Measurements from ENCODE around the gene RTP3.
"Not testable (repeated sequence)": the region's sequence is repeated elsewhere in the genome, so short reads cannot be mapped to it uniquely, and the experiment has no call there.

RTP3 gene

DNA sequence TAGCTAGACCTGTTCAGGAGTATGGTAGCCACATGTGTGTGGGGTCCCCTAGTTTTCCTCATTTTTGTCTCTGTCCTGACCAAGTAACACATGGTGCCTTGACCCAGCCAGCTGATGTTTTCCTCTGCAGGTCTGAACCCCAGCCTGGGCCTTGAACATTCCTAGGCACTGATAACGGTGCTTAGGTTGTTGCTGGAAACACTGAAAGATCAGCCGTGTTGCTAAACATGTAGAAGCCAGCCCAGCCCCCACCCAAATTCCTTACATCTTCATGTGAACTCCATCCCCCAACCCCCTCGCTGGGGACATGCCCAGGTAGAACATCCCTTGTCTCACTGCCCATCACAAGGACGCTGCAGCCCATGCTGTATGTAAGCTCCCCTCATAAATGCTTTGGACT is 18.7 kb downstream of the RTP3 start:
- Histone ChIP-seq H3K36me3 (ENCODE audit: control insufficient read depth, insufficient read depth, low read length) (no peaks in the 10 kb centered on the region), H3K27me3 (replicated peaks; ENCODE audit: control insufficient read depth, insufficient read depth, low read length, poor library complexity, severe bottlenecking) (no peaks in the 10 kb centered on the region), H3K27ac (ENCODE audit: insufficient read depth, low read length, poor library complexity, severe bottlenecking) (no peak overlapping the region), H3K4me3 (ENCODE audit: insufficient read depth, low read depth, low read length, poor library complexity, severe bottlenecking) (no peak overlapping the region), H3K4me1 (ENCODE audit: control insufficient read depth, insufficient read depth, low read length, poor library complexity, severe bottlenecking) (no peaks in the 10 kb centered on the region), H3K9me3 (ENCODE audit: control insufficient read depth, low read length) (no peaks in the 10 kb centered on the region)
- DNase-seq = no peak

DNA sequence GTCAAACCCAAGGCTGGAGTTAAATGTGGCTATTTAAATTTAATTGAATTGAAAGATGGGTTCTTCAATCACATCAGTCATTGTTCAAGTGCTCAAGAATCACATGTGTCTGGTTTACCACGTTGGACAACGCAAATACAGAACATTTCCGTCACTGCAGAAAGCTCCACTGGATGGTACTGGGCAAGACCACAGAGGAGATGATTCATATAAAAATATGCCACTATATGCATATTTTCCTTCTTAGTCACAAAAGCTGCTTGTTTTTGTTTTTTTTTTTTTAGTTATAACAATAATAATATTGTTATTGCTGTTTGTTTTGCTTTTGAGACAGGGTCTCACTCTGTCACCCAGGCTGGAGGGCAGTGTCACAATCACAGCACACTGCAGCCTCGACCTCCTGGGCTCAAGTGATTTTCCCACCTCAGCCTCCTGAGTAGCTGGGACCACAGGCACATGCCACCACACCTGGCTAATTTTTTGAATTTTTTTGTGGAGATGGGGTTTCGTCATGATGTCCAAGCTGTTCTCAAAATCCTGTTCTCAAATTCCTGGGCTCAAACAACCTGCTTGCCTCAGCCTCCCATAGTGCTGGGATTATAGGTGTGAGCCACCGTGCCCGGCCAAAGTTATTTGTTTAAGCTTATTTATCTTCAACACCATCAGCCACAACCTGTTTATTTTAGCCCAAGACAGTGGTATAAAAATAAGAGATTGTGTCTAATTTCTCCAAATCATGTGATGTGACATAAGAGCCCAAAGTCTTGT is 19.4 kb downstream of the RTP3 start:
- no peaks in the 10 kb centered on the region for H3K36me3 ChIP-seq (ENCODE audit: control insufficient read depth, insufficient read depth, low read length)
- DNase-seq = no peak
- H3K27ac ChIP-seq (ENCODE audit: insufficient read depth, low read length, poor library complexity, severe bottlenecking) = no peak overlapping the region
- no peak overlapping the region for H3K4me3 ChIP-seq (ENCODE audit: insufficient read depth, low read depth, low read length, poor library complexity, severe bottlenecking)
- no peaks in the 10 kb centered on the region for H3K9me3 ChIP-seq (ENCODE audit: control insufficient read depth, low read length)
- no peaks in the 10 kb centered on the region for H3K4me1 ChIP-seq (ENCODE audit: control insufficient read depth, insufficient read depth, low read length, poor library complexity, severe bottlenecking)
- H3K27me3 ChIP-seq (replicated peaks; ENCODE audit: control insufficient read depth, insufficient read depth, low read length, poor library complexity, severe bottlenecking) = no peaks in the 10 kb centered on the region

DNA sequence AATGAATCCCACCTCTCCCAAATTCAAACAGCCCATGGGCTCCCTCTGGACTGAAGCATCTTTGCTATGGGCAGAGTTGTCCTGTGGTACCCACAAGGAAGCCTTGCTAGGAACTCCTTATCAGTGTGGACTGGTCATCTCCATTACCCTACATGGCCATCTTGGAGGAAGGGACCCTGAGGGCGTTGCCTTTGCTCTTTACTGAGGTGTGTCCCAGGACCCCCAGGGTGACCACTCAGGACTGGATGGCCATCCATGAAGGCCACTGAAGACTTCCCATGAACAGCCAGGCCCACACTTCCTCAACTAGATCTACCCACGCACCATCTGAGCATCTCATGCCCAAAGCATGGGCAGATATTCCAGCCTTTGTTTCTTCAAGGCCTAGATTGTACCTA is 20.0 kb downstream of the RTP3 start:
- DNase-seq = no peak
- no peaks in the 10 kb centered on the region for H3K9me3 ChIP-seq (ENCODE audit: control insufficient read depth, low read length)
- H3K36me3 ChIP-seq (ENCODE audit: control insufficient read depth, insufficient read depth, low read length) = no peaks in the 10 kb centered on the region
- H3K27me3 ChIP-seq (replicated peaks; ENCODE audit: control insufficient read depth, insufficient read depth, low read length, poor library complexity, severe bottlenecking) = no peaks in the 10 kb centered on the region
- H3K4me3 ChIP-seq (ENCODE audit: insufficient read depth, low read depth, low read length, poor library complexity, severe bottlenecking) = no peak overlapping the region
- no peak overlapping the region for H3K27ac ChIP-seq (ENCODE audit: insufficient read depth, low read length, poor library complexity, severe bottlenecking)
- no peaks in the 10 kb centered on the region for H3K4me1 ChIP-seq (ENCODE audit: control insufficient read depth, insufficient read depth, low read length, poor library complexity, severe bottlenecking)

DNA sequence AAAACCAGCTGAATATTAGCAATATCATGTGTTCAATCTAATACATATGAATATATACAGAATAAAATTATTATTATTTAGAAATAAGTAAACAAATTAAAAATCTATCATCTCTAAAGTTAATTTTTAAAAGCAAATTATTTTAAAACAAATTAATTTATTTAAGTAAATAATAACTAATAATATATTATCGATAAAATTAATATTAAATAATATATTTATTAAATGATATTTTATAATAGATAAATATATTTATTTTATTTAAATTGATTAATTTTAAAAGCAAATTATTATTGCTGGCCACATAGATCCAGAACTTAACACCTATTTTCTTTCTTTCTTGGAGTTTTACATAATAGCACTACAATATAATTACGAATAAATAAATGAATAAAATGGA is 22.2 kb downstream of the RTP3 start:
- H3K27me3 ChIP-seq (replicated peaks; ENCODE audit: control insufficient read depth, insufficient read depth, low read length, poor library complexity, severe bottlenecking) = no peaks in the 10 kb centered on the region
- no peak overlapping the region for H3K4me3 ChIP-seq (ENCODE audit: insufficient read depth, low read depth, low read length, poor library complexity, severe bottlenecking)
- no peaks in the 10 kb centered on the region for H3K9me3 ChIP-seq (ENCODE audit: control insufficient read depth, low read length)
- no peak for DNase-seq
- H3K36me3 ChIP-seq (ENCODE audit: control insufficient read depth, insufficient read depth, low read length) = no peaks in the 10 kb centered on the region
- H3K27ac ChIP-seq (ENCODE audit: insufficient read depth, low read length, poor library complexity, severe bottlenecking) = no peak overlapping the region
- H3K4me1 ChIP-seq (ENCODE audit: control insufficient read depth, insufficient read depth, low read length, poor library complexity, severe bottlenecking) = no peaks in the 10 kb centered on the region

DNA sequence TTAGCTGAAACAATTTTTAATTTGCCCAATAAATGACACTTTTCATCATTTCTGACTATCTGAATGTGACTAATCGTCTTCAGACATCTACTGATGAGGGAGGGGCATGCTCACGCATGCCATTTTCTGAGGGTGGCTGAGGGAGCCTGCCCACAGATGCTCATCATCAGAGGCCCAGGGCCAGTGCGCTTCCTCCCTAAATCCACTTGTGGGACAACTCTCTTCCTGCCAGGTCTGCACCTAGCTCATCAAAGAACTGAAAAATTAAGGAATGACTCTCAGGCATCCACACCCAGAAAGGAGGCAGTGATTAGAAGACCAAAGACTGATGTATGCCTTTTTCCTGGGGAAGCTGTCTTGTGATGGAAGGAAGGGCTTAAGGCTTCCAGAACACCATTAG is 22.8 kb downstream of the RTP3 start:
- no peaks in the 10 kb centered on the region for H3K4me1 ChIP-seq (ENCODE audit: control insufficient read depth, insufficient read depth, low read length, poor library complexity, severe bottlenecking)
- H3K36me3 ChIP-seq (ENCODE audit: control insufficient read depth, insufficient read depth, low read length) = no peaks in the 10 kb centered on the region
- H3K27me3 ChIP-seq (replicated peaks; ENCODE audit: control insufficient read depth, insufficient read depth, low read length, poor library complexity, severe bottlenecking) = no peaks in the 10 kb centered on the region
- no peak overlapping the region for H3K27ac ChIP-seq (ENCODE audit: insufficient read depth, low read length, poor library complexity, severe bottlenecking)
- DNase-seq = no peak
- H3K4me3 ChIP-seq (ENCODE audit: insufficient read depth, low read depth, low read length, poor library complexity, severe bottlenecking) = no peak overlapping the region
- H3K9me3 ChIP-seq (ENCODE audit: control insufficient read depth, low read length) = no peaks in the 10 kb centered on the region

DNA sequence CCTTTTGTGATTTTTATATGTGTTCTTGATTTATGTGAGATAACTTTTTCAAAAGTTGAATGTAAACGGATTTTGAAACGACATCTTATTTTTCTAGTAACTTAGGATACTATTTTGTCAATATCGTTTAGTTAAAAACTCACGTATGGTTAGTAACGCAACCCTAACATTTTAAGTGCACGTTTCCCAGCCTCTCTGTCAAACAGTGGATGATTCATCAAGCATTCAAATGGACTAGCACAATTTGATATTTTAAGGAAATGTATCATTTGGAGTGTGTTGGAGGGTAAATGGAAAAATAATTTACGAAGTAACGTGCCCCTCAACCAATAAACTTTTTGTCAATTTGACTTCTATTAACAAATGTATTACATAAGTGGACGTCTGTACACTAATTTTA is 23.3 kb downstream of the RTP3 start:
- no peaks in the 10 kb centered on the region for H3K4me1 ChIP-seq (ENCODE audit: control insufficient read depth, insufficient read depth, low read length, poor library complexity, severe bottlenecking)
- no peak overlapping the region for H3K4me3 ChIP-seq (ENCODE audit: insufficient read depth, low read depth, low read length, poor library complexity, severe bottlenecking)

DNA sequence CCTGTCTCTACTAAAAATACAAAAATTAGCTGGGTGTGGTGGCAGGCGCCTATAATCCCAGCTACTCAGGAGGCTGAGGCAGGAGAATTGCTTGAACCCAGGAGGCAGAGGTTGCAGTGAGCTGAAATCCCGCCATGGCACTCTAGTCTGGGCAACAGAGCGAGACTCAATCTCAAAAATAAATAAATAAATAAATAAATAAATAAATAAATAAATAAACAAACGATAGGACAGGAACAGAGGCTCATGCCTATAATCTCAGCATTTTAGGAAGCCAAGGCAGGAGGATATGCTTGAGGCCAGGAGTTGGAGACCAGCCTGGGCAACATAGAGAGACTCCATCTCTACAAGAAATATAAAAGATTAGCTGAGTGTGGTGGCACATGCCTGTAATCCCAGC is 24.4 kb downstream of the RTP3 start:
- H3K4me3 ChIP-seq (ENCODE audit: insufficient read depth, low read depth, low read length, poor library complexity, severe bottlenecking); H3K4me1 ChIP-seq (ENCODE audit: control insufficient read depth, insufficient read depth, low read length, poor library complexity, severe bottlenecking); H3K27me3 ChIP-seq (replicated peaks; ENCODE audit: control insufficient read depth, insufficient read depth, low read length, poor library complexity, severe bottlenecking); H3K9me3 ChIP-seq (ENCODE audit: control insufficient read depth, low read length); H3K36me3 ChIP-seq (ENCODE audit: control insufficient read depth, insufficient read depth, low read length); DNase-seq; H3K27ac ChIP-seq (ENCODE audit: insufficient read depth, low read length, poor library complexity, severe bottlenecking): not testable (repeated sequence)

More for the DNA sequence above, 23.3 kb downstream of the RTP3 start:
- Histone ChIP-seq H3K27me3 (replicated peaks; ENCODE audit: control insufficient read depth, insufficient read depth, low read length, poor library complexity, severe bottlenecking) (no peaks in the 10 kb centered on the region), H3K36me3 (ENCODE audit: control insufficient read depth, insufficient read depth, low read length) (no peaks in the 10 kb centered on the region), H3K27ac (ENCODE audit: insufficient read depth, low read length, poor library complexity, severe bottlenecking) (no peak overlapping the region), H3K9me3 (ENCODE audit: control insufficient read depth, low read length) (no peaks in the 10 kb centered on the region)
- DNase-seq = no peak

DNA sequence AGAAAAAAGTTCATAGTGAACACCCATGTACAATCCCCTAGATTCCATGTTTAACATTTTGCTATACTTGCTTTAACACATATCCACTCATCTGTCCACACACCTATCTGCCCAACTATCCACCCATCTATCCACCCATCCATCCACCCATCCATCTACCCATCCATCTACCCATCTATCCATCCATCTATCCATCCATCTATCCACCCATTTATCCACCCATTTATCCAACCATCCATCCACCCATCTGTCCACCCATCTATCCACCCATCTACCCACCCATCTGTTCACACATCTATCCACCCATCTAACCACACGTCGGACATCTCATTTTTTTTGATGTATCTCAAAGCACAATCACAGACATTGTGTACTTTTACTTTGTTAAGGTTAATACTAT is 25.8 kb downstream of the RTP3 start:
- Histone ChIP-seq H3K4me1 (ENCODE audit: control insufficient read depth, insufficient read depth, low read length, poor library complexity, severe bottlenecking) (no peaks in the 10 kb centered on the region), H3K36me3 (ENCODE audit: control insufficient read depth, insufficient read depth, low read length) (no peaks in the 10 kb centered on the region), H3K27ac (ENCODE audit: insufficient read depth, low read length, poor library complexity, severe bottlenecking) (no peak overlapping the region), H3K27me3 (replicated peaks; ENCODE audit: control insufficient read depth, insufficient read depth, low read length, poor library complexity, severe bottlenecking) (no peaks in the 10 kb centered on the region), H3K9me3 (ENCODE audit: control insufficient read depth, low read length) (no peaks in the 10 kb centered on the region), H3K4me3 (ENCODE audit: insufficient read depth, low read depth, low read length, poor library complexity, severe bottlenecking) (no peak overlapping the region)
- DNase-seq = no peak

DNA sequence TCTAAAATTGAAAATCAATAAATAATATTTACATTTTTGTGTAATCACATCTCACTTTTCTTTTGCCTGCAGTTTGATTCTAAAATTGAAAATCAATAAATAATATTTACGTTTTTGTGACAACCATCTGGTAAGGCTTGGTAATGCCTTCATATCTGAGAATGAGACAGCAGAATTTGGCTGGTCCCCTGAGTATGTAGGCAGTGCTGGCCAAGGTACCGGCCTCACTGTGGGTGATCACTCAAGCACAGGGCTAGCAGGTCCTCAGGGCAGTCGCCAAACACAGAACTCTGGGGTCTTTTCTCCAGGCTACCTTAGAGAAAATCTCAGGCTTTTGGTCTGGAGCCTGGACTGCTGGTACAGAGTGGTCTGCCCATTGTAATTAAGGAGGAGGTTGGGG is 26.2 kb downstream of the RTP3 start:
- H3K9me3 ChIP-seq (ENCODE audit: control insufficient read depth, low read length) = no peaks in the 10 kb centered on the region
- no peaks in the 10 kb centered on the region for H3K4me1 ChIP-seq (ENCODE audit: control insufficient read depth, insufficient read depth, low read length, poor library complexity, severe bottlenecking)
- H3K27me3 ChIP-seq (replicated peaks; ENCODE audit: control insufficient read depth, insufficient read depth, low read length, poor library complexity, severe bottlenecking) = no peaks in the 10 kb centered on the region
- H3K36me3 ChIP-seq (ENCODE audit: control insufficient read depth, insufficient read depth, low read length) = no peaks in the 10 kb centered on the region
- DNase-seq = no peak
- no peak overlapping the region for H3K27ac ChIP-seq (ENCODE audit: insufficient read depth, low read length, poor library complexity, severe bottlenecking)
- no peak overlapping the region for H3K4me3 ChIP-seq (ENCODE audit: insufficient read depth, low read depth, low read length, poor library complexity, severe bottlenecking)

DNA sequence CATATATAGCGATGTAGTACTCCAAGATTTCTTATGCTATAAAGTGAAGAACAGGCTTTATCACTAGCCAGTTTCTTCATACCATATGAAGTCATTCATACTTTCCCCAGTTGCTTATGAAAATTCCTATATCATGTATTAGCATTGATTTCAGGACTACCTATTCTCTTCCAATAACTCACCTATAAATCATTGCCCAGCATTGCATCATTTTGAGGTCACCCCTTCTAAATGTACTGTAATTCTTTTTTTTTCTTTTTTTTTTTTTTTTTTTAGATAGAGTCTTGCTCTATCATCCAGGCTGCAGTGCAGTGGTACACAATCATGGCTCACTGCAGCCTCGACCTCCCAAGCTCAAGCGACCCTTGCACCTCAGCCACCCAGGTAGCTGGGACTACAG is 27.1 kb downstream of the RTP3 start:
- Histone ChIP-seq H3K9me3 (ENCODE audit: control insufficient read depth, low read length) (no peaks in the 10 kb centered on the region), H3K4me3 (ENCODE audit: insufficient read depth, low read depth, low read length, poor library complexity, severe bottlenecking) (no peak overlapping the region), H3K27me3 (replicated peaks; ENCODE audit: control insufficient read depth, insufficient read depth, low read length, poor library complexity, severe bottlenecking) (no peaks in the 10 kb centered on the region), H3K4me1 (ENCODE audit: control insufficient read depth, insufficient read depth, low read length, poor library complexity, severe bottlenecking) (no peaks in the 10 kb centered on the region), H3K27ac (ENCODE audit: insufficient read depth, low read length, poor library complexity, severe bottlenecking) (no peak overlapping the region), H3K36me3 (ENCODE audit: control insufficient read depth, insufficient read depth, low read length) (no peaks in the 10 kb centered on the region)
- DNase-seq = no peak
